HG03139 (cell line): ENCODE measurements around the gene TM4SF18.
"Not testable (repeated sequence)": the region's sequence is repeated elsewhere in the genome, so short reads cannot be mapped to it uniquely, and the experiment has no call there.

Source experiments
- ATAC-seq: cut with Tn5 transposase; IDR thresholded peaks from one replicate; pipeline ENCODE4 v1.9.1; 2021; ENCODE audit not compliant: unreplicated experiment

Gene TM4SF18

GRCh38 chr3:149368674-149369497 is 35.5 kb upstream of the TM4SF18 start:
- no peak for ATAC-seq

GRCh38 chr3:149368201-149368673 is 34.8 kb upstream of the TM4SF18 start:
- no peak for ATAC-seq

- ATAC-seq: no peak
Measured at GRCh38 chr3:149366941-149367840, 33.8 kb upstream of the TM4SF18 start.

GRCh38 chr3:149366031-149366430 is 32.6 kb upstream of the TM4SF18 start:
- ATAC-seq: no peak

GRCh38 chr3:149364624-149365023 is 31.2 kb upstream of the TM4SF18 start:
- ATAC-seq: no peak

- no peak for ATAC-seq
Measured at GRCh38 chr3:149363053-149363452, 29.6 kb upstream of the TM4SF18 start.

GRCh38 chr3:149362366-149362765 is 28.9 kb upstream of the TM4SF18 start:
- no peak for ATAC-seq

- ATAC-seq: no peak
Measured at GRCh38 chr3:149356630-149357029, 23.2 kb upstream of the TM4SF18 start.

GRCh38 chr3:149356044-149356592 is 22.7 kb upstream of the TM4SF18 start:
- no peak for ATAC-seq

GRCh38 chr3:149353581-149354184 is 20.2 kb upstream of the TM4SF18 start:
- ATAC-seq: no peak

GRCh38 chr3:149352556-149352955 is 19.1 kb upstream of the TM4SF18 start:
- ATAC-seq: peak; percentile 90

GRCh38 chr3:149343951-149344350 is 10.5 kb upstream of the TM4SF18 start:
- no peak for ATAC-seq

- ATAC-seq: no peak
Measured at GRCh38 chr3:149342413-149343380, 9.3 kb upstream of the TM4SF18 start.

- ATAC-seq: no peak
Measured at GRCh38 chr3:149340310-149340933, 7.0 kb upstream of the TM4SF18 start.

GRCh38 chr3:149339931-149340309 is 6.5 kb upstream of the TM4SF18 start:
- no peak for ATAC-seq

- not testable (repeated sequence) for ATAC-seq
Measured at GRCh38 chr3:149337486-149337885, 4.0 kb upstream of the TM4SF18 start.

- no peak for ATAC-seq
Measured at GRCh38 chr3:149336925-149337324, 3.5 kb upstream of the TM4SF18 start.

GRCh38 chr3:149332771-149333170 is 665 bp downstream of the TM4SF18 start:
- ATAC-seq: no peak

GRCh38 chr3:149332227-149332765 is 1.1 kb downstream of the TM4SF18 start:
- ATAC-seq: no peak
